Iris pigment epithelial cell (primary cell): ENCODE data around the gene TGFBRAP1.
"Not testable (repeated sequence)": the region's sequence is repeated elsewhere in the genome, so short reads cannot be mapped to it uniquely, and the experiment has no call there.

Experiments used
- DNase-seq: peaks from one replicate; pipeline ENCODE4 v3.0.0-alpha.2; 2011; ENCODE audit warnings: low read depth

Gene TGFBRAP1

DNA sequence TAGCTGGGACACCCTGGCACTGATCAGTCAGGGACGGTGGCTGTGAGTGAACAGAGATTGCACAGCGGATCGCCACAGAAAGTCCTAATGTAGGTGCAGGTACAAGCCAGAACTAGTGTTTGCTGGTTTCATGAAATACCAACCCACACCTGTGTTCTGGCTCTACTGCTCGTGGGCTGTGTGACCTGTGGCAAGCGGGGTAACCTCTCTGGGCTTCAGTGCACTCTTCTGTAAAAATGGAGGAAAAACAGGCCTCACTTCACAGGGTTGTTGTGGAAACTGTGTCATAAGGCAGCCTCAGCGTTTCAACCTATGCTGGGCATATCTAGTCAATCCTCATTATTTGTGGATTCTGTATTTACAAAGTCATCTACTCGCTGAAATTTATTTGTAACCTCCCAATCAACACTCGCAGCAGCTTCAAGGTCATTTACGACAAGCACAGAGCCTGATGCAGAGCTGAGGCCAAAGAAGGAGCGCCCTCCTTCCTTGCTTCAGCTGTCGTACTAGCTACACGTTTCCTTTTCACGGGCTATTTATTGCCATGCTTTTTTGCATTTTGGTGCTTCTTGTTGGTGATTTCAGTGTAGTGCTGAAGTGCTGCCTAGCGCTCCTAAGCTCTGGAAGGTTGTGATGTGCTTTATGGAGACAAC is 58.0 kb downstream of the TGFBRAP1 start:
- no peak for DNase-seq

DNA sequence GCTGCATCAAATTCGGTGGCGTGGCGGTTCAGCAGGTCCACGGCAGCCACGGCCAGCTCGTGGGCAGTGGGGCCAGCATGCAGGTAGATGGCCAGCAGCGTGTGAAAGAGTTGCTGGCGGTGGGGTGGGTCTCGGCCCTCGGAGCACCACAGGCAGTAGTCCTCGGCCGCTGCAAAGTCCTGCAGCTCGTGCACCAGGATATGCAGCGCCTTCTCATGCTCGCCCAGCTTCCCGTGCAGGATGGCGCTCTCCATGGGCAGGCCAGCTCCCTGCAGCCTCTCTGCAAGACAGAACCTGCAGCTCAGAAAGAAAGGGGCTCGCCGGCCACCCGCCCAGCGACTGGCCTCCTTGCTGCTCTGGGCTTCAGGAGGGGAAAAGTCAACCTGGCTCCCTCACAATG is 60.1 kb downstream of the TGFBRAP1 start:
- DNase-seq = no peak

DNA sequence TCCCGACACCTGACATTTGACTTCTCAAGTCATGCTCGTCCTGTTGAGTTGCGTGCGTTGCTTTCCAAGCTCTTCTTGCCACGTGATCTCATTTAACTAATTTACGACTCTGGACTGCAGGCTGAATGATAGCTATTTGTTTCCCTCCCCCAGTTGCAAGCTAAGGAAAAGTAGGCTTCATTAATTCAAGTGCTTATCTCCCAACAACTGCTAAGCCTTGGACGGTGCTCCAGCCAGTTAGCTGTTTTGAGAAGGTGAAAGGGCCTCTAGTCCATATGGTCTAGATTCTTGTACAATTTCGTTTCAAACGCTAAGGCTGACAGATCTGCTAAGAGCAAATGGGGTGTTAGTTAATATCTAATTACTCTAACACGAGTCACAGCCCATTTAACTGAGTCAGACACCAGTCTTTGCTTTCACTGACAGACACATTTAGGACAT is 66.9 kb downstream of the TGFBRAP1 start:
- no peak for DNase-seq

DNA sequence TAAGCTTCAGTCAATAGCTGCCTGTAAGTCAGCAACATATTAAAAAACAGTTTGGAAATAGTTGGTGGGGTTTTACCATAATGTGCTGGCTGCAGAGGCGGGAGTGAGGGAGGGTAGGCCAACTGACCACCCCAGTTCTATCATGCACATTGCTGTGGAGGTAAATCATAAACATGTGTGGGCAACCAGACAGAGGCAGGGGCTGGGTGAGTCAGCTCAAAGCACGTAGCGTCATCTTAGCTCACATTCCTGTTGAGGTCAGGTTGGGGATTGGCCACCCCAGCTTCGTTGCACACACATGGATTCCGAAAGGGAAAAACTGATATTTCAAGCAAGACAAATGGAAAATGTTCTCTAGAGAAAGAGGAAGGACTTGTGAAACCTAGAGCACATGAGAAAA is 68.5 kb downstream of the TGFBRAP1 start:
- DNase-seq = peak; percentile 100

DNA sequence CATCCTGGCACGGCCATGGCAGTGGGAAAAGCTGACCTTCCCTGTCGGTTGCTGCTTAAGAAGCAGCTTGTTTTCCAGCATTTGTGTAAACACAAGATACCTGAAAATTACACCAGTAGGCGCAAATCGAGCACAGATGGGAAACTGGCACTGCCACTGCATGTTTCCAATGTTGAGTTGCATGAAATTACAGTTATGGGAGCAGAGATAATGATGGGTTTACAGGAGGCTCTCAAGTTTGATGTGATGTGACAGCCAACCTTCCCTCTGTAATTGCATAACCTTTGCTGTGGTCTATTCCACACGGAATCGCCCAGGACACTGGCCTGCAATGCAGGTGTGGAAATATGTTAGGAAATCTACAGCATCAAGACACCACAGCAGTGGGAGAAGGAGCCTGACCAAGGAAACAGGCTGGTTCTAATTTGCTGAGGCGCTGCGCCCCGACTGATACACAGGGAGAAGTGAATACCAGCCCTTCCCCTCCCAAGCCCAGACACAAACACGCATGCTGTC is 70.6 kb downstream of the TGFBRAP1 start:
- no peak for DNase-seq

DNA sequence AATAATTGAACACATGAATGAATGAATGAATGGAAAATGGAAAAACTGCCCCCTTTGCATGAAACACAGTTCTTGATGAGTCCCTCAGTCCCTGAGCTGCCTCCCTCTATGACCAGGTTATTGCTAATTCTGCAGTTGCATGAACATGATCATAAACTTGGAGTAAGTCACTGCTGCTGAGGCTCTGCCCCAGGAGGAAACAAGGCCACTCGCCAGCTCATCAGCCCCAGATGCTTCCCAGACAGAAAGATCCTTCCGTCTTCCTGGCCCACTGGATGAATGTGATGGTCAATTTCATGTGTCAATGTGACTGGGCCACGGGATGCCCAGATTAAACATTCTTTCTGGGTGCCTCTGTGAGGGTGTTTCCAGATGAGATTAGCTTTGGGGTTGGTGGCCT is 71.6 kb downstream of the TGFBRAP1 start:
- DNase-seq = peak; percentile 44

DNA sequence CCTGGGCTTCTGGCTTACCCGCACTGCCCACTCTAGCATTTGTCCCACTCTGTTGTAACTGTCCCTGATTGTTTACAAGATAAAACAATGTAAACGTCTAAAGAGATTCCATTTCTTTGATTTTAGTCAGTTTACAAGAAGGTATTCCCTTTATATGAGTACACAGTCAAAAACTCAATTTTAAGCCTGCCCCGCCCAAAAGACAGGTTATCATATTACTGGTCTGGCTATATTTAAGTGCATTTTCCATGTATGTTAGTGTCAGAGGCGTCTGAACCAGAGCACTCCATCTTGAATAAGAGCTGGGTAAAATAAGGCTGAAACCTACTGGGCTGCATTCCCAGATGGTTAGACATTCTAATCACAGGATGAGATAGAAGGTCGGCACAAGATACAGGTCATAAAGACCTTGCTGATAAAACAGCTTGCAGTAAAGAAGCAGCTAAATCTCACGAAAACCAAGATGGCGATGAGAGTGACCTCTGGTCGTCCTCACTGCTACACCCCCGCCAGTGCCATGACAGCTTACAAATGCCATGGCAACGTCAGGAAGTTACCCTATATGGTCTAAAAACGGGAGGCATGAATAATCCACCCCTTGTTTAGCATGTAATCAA is 73.0 kb downstream of the TGFBRAP1 start:
- peak; percentile 50 for DNase-seq

DNA sequence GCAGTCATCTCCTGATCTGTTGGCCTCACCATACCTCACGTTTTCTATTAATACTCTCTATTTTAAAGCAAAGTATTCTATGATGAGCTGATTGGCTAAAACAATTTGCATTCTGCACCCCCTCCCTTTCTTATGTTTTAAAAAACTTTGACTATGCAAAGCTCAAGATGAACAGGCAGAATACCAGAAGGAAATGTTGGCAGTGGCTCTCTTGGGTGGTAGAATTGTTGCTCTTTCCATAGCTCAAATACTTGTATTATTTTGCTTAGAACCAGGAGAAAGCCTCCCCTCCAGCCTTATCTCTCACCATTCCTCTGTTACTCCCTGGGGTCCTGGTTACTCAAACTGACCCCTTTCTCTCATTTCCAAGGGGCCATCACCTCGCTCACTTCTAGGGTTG is 73.6 kb downstream of the TGFBRAP1 start:
- DNase-seq = no peak

DNA sequence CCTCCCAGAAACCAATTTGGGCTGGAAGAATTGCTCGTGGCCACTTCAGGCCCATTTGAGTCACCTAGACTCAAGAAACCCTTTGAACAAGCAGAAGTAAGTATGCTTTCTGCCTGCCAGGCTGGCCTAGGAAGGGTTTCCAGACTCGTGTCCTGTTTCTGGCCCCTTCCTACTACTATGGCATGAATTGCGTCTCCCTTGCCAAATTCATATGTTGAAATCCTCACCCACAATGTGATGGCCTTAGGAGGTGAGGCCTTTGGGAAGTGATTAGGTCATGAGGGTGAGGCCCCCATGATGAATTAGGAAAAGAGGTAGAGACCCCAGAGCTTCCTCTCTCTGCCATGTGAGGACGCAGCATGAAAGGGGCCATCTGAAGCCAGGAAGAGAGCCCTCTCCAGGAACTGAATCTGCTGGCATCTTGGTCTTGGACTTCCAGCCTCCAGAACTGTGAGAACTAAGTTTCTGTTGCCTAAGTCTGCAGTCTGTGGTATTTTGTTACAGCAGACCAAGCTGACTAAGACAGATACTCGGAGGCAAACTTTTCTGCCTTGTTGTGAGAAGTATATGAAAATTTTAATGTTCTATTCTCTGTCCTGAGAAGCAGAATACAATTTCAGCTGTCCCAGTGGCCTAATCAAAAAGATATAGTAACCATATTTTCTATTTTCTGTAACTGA is 74.9 kb downstream of the TGFBRAP1 start:
- DNase-seq = peak; percentile 62

DNA sequence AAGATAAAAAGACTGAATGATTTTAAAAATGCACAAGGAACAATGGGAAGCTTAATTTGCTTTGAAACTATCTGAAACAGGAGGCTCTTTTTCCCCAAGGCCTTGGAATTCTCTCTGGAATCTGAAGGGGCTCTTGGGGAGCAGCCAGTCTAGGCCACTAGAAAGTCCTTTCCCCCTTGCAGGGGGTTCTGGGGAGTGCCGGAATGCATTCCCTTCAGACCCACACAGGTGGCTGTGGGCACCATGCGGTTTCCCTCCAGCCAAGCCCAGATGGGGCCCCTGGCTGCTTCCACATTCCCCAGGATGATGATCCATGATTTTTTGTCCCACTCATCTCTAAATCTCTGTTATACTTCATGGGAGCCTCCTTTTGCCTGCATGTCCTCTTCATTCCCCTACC is 77.3 kb downstream of the TGFBRAP1 start:
- DNase-seq = no peak

DNA sequence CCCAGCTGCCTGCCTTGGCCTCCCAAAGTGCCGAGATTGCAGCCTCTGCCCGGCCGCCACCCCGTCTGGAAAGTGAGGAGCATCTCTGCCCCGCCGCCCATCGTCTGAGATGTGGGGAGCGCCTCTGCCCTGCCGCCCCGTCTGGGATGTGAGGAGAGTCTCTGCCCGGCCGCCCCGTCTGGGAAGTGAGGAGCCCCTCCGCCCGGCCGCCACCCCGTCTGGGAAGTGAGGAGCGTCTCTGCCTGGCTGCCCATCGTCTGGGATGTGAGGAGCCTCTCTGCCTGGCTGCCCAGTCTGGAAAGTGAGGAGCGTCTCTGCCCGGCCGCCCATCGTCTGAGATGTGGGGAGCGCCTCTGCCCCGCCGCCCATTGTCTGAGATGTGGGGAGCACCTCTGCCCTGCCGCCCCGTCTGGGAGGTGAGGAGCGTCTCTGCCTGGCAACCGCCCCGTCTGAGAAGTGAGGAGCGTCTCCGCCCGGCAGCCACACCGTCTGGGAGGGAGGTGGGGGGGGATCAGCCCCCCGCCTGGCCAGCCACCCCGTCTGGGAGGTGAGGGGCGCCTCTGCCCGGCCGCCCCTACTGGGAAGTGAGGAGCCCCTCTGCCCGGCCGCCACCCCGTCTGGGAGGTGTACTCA is 78.4 kb downstream of the TGFBRAP1 start:
- not testable (repeated sequence) for DNase-seq

DNA sequence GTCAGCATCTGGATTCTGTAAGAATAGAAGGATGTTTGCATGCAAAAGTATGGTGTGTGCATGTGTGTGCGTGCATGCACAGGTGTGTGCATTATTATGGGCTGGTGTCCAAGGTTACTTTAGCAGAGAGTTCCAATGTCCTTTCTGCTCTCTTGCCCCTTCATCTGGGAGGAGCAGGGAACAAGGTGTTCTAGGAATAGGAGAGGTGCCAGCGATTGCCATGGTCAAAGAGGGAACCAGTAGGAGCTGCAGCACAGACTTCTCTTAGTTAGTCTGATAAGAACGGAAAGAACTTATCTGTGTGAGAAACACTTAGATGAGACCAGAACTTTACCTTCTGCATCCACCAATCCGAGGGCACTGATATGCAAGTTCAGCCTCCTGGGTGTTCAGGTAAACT is 79.6 kb downstream of the TGFBRAP1 start:
- no peak for DNase-seq

DNA sequence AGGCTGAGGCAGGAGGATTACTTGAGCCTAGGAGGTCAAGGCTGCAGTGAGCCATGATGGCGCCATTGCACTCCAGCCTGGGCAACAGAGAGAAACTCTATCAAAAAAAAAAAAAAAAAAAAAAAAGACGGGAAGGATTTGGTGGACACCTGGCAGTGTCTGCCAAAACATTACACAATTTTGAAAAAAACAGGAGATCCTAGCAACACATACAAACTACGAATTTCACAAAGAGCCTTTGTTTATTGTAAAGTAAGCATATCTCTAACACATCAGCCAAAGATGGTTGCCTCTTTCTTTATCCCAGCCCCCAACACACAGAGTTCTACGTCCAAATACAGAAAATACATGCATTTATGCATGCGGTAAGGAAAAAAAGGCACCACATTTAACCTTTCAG is 80.4 kb downstream of the TGFBRAP1 start:
- DNase-seq = peak; percentile 34

DNA sequence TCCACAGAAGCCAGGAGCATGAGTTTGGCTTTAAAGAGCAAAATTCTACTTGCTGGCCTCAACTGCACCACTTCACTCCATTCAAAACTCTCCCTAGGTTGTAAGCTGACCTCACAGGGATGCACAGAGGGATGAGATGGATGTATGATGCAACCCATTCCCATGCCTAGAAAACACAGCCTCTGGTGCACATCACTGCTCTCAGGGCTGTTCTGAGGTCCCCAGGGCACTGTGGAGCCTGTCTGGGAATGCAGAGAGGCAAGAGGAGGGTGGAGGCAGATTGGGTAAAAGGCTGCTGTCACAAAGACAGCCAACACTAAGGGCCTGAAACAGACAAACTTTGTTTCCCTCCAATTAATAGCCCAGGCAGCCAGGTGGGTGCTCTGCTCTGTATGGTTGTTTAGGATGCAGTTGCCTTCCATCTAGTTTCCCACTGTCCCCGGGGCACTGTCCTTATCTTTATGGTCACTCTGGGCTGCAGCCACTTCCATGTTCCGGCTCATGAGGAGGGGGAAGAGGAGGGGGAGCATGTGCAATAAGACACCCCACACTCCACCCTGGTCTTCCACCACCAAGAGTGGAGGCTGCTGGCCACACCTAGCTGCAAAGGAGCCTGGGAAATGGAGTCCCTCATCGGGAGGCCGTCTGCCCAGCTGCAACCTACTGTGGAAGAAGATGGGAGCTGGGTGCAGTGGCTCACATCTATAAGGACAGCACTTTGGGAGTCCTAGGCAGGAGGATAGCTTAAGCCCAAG is 81.0 kb downstream of the TGFBRAP1 start:
- no peak for DNase-seq

DNA sequence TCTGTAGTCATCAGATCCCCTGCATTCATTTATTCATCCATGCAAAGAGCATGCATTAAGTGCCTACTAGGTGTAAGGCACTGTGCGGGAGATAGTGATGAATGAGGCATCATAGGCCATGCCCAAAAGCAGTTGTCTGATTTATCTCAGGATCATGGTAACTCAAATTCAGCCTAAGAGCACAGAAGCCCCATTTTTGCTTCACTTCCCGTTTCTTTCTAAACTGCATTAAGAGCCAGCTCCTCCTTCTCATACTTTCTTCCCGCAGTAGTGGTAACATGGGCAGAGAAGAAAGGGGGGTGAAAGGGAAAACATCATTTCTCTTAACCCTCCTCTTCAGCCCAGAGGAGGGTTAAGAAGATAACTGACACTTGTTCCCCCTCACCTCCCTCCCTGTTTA is 85.1 kb downstream of the TGFBRAP1 start:
- DNase-seq = no peak

DNA sequence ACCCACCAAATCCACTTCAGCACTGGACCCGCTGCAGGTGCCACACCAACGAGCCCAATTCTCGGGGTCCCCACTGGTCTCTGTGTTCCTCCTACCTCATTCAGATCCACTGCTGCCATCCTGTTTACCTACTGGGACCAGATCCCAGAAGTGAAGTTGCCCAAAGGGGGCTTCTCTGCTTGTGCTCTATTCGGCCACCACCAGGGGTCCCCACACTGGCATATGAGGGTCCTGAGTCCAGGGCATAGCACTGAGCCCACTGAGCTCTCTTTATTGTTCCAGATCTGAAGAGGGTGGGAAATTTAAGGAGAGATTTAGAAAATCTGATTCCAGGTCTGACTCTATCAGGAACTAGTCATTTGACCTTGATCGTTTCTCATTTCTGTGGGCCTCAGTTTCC is 85.6 kb downstream of the TGFBRAP1 start:
- no peak for DNase-seq

DNA sequence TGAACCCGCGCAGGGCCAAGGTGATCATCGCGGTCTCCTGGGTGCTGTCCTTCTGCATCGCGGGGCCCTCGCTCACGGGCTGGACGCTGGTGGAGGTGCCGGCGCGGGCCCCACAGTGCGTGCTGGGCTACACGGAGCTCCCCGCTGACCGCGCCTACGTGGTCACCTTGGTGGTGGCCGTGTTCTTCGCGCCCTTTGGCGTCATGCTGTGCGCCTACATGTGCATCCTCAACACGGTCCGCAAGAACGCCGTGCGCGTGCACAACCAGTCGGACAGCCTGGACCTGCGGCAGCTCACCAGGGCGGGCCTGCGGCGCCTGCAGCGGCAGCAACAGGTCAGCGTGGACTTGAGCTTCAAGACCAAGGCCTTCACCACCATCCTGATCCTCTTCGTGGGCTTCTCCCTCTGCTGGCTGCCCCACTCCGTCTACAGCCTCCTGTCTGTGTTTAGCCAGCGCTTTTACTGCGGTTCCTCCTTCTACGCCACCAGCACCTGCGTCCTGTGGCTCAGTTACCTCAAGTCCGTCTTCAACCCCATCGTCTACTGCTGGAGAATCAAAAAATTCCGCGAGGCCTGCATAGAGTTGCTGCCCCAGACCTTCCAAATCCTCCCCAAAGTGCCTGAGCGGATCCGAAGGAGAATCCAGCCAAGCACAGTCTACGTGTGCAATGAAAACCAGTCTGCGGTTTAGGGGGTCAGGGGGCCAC is 87.1 kb downstream of the TGFBRAP1 start:
- DNase-seq = no peak

DNA sequence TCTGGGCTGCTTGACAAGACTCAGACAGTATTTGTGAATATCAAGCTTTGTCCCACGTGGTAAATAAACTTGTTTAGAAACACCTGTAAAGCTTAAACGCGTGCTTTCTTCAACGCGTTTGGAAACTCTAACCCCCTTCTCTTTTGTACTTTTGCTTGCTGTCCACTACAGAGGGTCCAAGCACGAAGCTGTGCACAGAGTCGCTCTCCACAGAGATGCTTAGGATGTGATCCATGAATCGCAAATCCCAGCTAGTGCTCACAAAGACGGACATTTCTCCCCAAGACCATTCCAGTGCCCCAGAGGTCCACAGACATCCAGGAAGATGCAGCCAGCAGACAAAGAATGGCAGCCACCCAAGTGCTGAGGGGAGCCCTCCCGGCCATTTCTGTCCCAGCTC is 88.1 kb downstream of the TGFBRAP1 start, which contains the start of gene GPR45:
Gene GPR45, plus strand, starts transcription at position 301 of the 400 bp plus-strand sequence. CDS start 116 bp downstream, outside the sequence.
- DNase-seq = no peak

DNA sequence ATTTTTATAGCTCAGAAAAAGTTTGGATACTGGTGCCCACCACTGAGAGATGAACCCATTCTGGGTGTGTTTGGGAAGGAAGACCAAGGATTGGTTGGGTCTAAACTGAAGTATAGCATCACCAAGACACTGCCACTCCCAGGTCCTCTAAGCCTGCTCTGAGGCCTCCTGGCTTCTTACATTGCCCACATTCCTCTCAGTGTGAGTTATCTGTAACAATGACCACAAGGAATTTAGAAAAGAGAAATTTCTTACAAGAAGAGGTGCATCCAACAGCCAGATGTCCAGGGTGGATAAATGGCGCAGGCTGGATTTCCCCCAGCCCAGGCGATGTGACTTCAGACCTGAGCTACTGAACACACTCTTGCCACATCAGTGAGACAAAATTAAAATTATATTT is 89.6 kb downstream of the TGFBRAP1 start:
- DNase-seq = peak; percentile 98

DNA sequence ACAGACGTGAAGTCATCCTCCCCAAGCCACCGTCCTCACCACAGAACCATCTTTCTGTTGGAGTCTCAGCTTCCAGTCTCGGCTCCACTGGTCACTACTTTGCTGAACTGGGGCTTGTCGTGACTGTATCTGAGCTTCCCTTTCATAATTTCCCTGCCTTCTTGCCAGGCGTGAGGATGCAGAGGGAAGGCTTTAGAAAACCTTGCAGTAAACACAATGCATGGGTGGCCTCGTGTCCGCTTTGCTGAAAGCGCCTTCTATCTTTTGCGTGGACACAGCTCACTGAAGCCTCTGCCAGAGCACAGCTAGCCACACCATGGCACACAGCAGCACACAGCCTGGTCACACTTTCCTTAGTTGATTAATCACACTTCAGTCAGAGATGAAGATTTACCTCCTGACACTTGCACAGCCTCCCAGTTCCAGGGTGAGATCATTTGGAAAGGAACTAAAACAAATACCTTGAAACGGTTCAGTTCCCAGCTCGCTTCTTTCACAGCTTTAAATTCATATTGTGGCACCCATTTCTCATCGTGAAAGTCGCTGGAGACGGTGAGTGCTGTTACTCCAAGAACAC is 90.8 kb downstream of the TGFBRAP1 start:
- no peak for DNase-seq
